GM23338 (cell line): ENCODE results near the gene SYNDIG1. TPM values are rescaled to one million over a fixed set of nuclear protein-coding genes. Genes with fewer than 3 reads are reported as not detected.

Experiments
- ATAC-seq: fragments of 200-7000 bp; cut with Tn5 transposase; 3 replicates; pipeline ENCODE4 v1.9.1; 2020
- DNase-seq: peaks from one replicate; pipeline ENCODE4 v3.0.0-alpha.2; 2015; ENCODE audit warnings: low spot score
- H2AFZ ChIP-seq: fragments of 200-600 bp; sonication (generic); 2 replicates; pipeline ENCODE4 v1.8.0; 2016; ENCODE audit warnings: antibody characterized with exemption, mild to moderate bottlenecking, moderate library complexity
- H3F3A ChIP-seq: fragments of 200-600 bp; sonication (generic); replicated peaks from 2 replicates; pipeline ENCODE4 v1.8.0; 2017; ENCODE audit warnings: antibody characterized with exemption, mixed run types, low read depth
- H3K27ac ChIP-seq: fragments of 200-600 bp; sonication (generic); 2 replicates; pipeline ENCODE4 v1.6.1; 2016; ENCODE audit warnings: low read depth
- H3K27me3 ChIP-seq: fragments of 200-600 bp; sonication (generic); 2 replicates; pipeline ENCODE4 v1.8.0; 2016; ENCODE audit warnings: mild to moderate bottlenecking, mixed run types, moderate library complexity; ENCODE audit not compliant: insufficient read depth
- H3K36me3 ChIP-seq: fragments of 200-600 bp; sonication (generic); 2 replicates; pipeline ENCODE4 v1.8.0; 2016; ENCODE audit warnings: mild to moderate bottlenecking; ENCODE audit not compliant: insufficient read depth
- H3K4me1 ChIP-seq: fragments of 200-600 bp; sonication (generic); 2 replicates; pipeline ENCODE4 v1.8.0; 2016; ENCODE audit warnings: mild to moderate bottlenecking, moderate library complexity; ENCODE audit not compliant: insufficient read depth
- H3K4me2 ChIP-seq: fragments of 200-600 bp; sonication (generic); 2 replicates; pipeline ENCODE4 v1.7.1; 2017; ENCODE audit warnings: mixed run types
- H3K4me3 ChIP-seq: fragments of 200-600 bp; sonication (generic); 2 replicates; pipeline ENCODE4 v1.6.1; 2016; ENCODE audit warnings: mixed run types
- H3K79me2 ChIP-seq: fragments of 200-600 bp; sonication (generic); replicated peaks from 2 replicates; pipeline ENCODE4 v1.8.0; 2017; ENCODE audit warnings: mild to moderate bottlenecking; ENCODE audit not compliant: insufficient read depth
- H3K9me2 ChIP-seq: fragments of 200-600 bp; sonication (generic); 2 replicates; pipeline ENCODE4 v1.8.0; 2017; ENCODE audit not compliant: insufficient read depth
- H4K20me1 ChIP-seq: fragments of 200-600 bp; sonication (generic); replicated peaks from 2 replicates; pipeline ENCODE4 v1.8.0; 2017; ENCODE audit warnings: mild to moderate bottlenecking; ENCODE audit not compliant: insufficient read depth
- H3K27ac Mint-ChIP-seq: 2 replicates; pipeline ENCODE4 v1.8.0; 2020; ENCODE audit warnings: inconsistent platforms, mild to moderate bottlenecking, moderate library complexity, mixed read lengths
- H3K27me3 Mint-ChIP-seq: 3 replicates; pipeline ENCODE4 v1.8.0; 2022; ENCODE audit warnings: low read depth, mild to moderate bottlenecking, moderate library complexity, mixed read lengths, inconsistent platforms; ENCODE audit not compliant: insufficient read depth, poor library complexity
- H3K36me3 Mint-ChIP-seq: 3 replicates; pipeline ENCODE4 v1.8.0; 2021; ENCODE audit warnings: low read depth, mild to moderate bottlenecking, inconsistent platforms, moderate library complexity, mixed read lengths
- H3K4me1 Mint-ChIP-seq: 3 replicates; pipeline ENCODE4 v1.8.0; 2020; ENCODE audit warnings: mild to moderate bottlenecking, inconsistent platforms, mixed read lengths
- H3K4me3 Mint-ChIP-seq: 3 replicates; pipeline ENCODE4 v1.8.0; 2021; ENCODE audit warnings: moderate library complexity, mild to moderate bottlenecking, inconsistent platforms, mixed read lengths
- H3K9me3 Mint-ChIP-seq: 3 replicates; pipeline ENCODE4 v1.8.0; 2020; ENCODE audit warnings: moderate library complexity, mild to moderate bottlenecking, inconsistent platforms, mixed read lengths
- CREB1 ChIP-seq: fragments of 250-450 bp; sonication (Bioruptor Pico); IDR thresholded peaks from 2 replicates; pipeline ENCODE4 v1.5.0; 2020; ENCODE audit warnings: low read depth, mild to moderate bottlenecking, moderate library complexity
- CTCF ChIP-seq, 2 experiments: fragments of 200-600 bp in 1 of 2; sonication (generic) in 1 of 2; conservative IDR thresholded peaks; 2 replicates each; pipeline versions ENCODE4 v1.5.1 to v1.6.1; 2016 to 2017; ENCODE audit warnings: antibody characterized with exemption in 2 of 2, low read depth in 2 of 2, mild to moderate bottlenecking in 2 of 2, moderate library complexity in 1 of 2
- ETS1 ChIP-seq: IDR thresholded peaks from 2 replicates; pipeline ENCODE4 v1.6.1; 2016; ENCODE audit warnings: antibody characterized with exemption
- EZH2 ChIP-seq: fragments of 200-600 bp; sonication (generic); IDR thresholded peaks from one replicate; pipeline ENCODE4 v1.8.0; 2017; ENCODE audit warnings: antibody characterized with exemption, mild to moderate bottlenecking, low read depth; ENCODE audit not compliant: unreplicated experiment
- EZH2phosphoT487 ChIP-seq: fragments of 200-600 bp; sonication (generic); IDR thresholded peaks from one replicate; pipeline ENCODE4 v1.8.1; 2018; ENCODE audit warnings: antibody characterized with exemption; ENCODE audit not compliant: unreplicated experiment
- JUNB ChIP-seq: IDR thresholded peaks from one replicate; pipeline ENCODE4 v1.6.1; 2016; ENCODE audit warnings: antibody characterized with exemption; ENCODE audit not compliant: unreplicated experiment
- NANOG ChIP-seq: IDR thresholded peaks from 2 replicates; pipeline ENCODE4 v1.6.1; 2016; ENCODE audit warnings: antibody characterized with exemption, borderline replicate concordance
- POLR2AphosphoS5 ChIP-seq: IDR thresholded peaks from 2 replicates; pipeline ENCODE4 v1.6.1; 2016; ENCODE audit warnings: antibody characterized with exemption, low read depth
- STAT1 ChIP-seq: IDR thresholded peaks from one replicate; pipeline ENCODE4 v1.6.1; 2016; ENCODE audit warnings: antibody characterized with exemption; ENCODE audit not compliant: unreplicated experiment
- ZNF114 ChIP-seq: fragments of 250-450 bp; sonication (Bioruptor Pico); IDR thresholded peaks from 2 replicates; pipeline ENCODE4 v1.5.0; 2020; ENCODE audit warnings: mild to moderate bottlenecking, moderate library complexity
- ZNF331 ChIP-seq: fragments of 250-450 bp; sonication (Bioruptor Pico); IDR thresholded peaks from 2 replicates; pipeline ENCODE4 v1.5.0; 2020; ENCODE audit warnings: low read depth, mild to moderate bottlenecking, moderate library complexity
- ZNF462 ChIP-seq: fragments of 250-450 bp; sonication (Bioruptor Pico); IDR thresholded peaks from 2 replicates; pipeline ENCODE4 v1.5.0; 2020; ENCODE audit warnings: mild to moderate bottlenecking, moderate library complexity
- polyA plus RNA-seq: library from polyadenylated mRNA; unstranded; fragments of >200 nt; fragmentation: Nextera tagmentation; extraction: Ambion mirVana; gene quantifications from 2 replicates; pipeline ENCODE4 v1.2.1, GENCODE V29; 2016
- total RNA-seq: library from RNA; depleted of rRNA; stranded (reverse); fragments of >200 nt; shearing (Covaris generic); gene quantifications from 2 replicates; pipeline ENCODE4 v1.2.3, GENCODE V29; 2014

Gene SYNDIG1
- total and polyA plus RNA-seq, 2 experiments from 2014 or later = 2.8 to 4.8 TPM

GRCh38 chr20:24694157-24694726 is 224.8 kb downstream of the SYNDIG1 start (continued):
- TF ChIP-seq ZNF462 (CRISPR knock-in tag) (no peak), CTCF (conservative IDR thresholded peaks at IDR 0.05; ENCODE audit: low read depth in 2 of 2) (no peak), EZH2 (no peak), ZNF331 (no peak)

- Histone ChIP-seq H3K36me3 (no peaks in the 10 kb centered on the region), H3K27ac (no peak overlapping the region), H3F3A (no peaks in the 10 kb centered on the region), H3K9me2 (0 out of 2 replicates have a peak, but pooled peaks cover 7% of the 10 kb centered on the region), H3K4me1 (no peaks in the 10 kb centered on the region), H3K79me2 (no peaks in the 10 kb centered on the region), H3K4me2 (no peak overlapping the region), H3K27me3 (no peaks in the 10 kb centered on the region), H2AFZ (no peak overlapping the region), H4K20me1 (no peaks in the 10 kb centered on the region), H3K4me3 (no peak overlapping the region)
- ATAC-seq (no peak), DNase-seq (no peak)
- H3K9me3 Mint-ChIP-seq = no peaks in the 10 kb centered on the region; the same call in 1 of the 3 replicates
- no peaks in the 10 kb centered on the region; the same call in 2 of the 3 replicates for H3K4me1 Mint-ChIP-seq
- no peaks in the 10 kb centered on the region; the same call in 2 of the 3 replicates for H3K36me3 Mint-ChIP-seq
- H3K4me3 Mint-ChIP-seq = no peak overlapping the region
- no peak overlapping the region for H3K27ac Mint-ChIP-seq
- H3K27me3 Mint-ChIP-seq = peaks cover 7% of the 10 kb centered on the region
- TF ChIP-seq JUNB (no peak), CREB1 (CRISPR knock-in tag) (no peak), CTCF (conservative IDR thresholded peaks at IDR 0.05; ENCODE audit: low read depth in 2 of 2) (no peak), POLR2AphosphoS5 (no peak), ZNF114 (no peak), NANOG (no peak), ETS1 (no peak), STAT1 (no peak), EZH2phosphoT487 (no peak), EZH2 (no peak)
Observed at GRCh38 chr20:24694727-24695528, 225.5 kb downstream of the SYNDIG1 start.
